Left cardiac atrium (tissue), 4 donors: ENCODE results near the gene ADAMTS10. TPM values are rescaled to one million over a fixed set of nuclear protein-coding genes. Genes with fewer than 3 reads are reported as not detected.
"Not testable (repeated sequence)": the region's sequence is repeated elsewhere in the genome, so short reads cannot be mapped to it uniquely, and the experiment has no call there.

Experiments used
- ATAC-seq, 2 donors: fragments of 200-7000 bp; cut with Tn5 transposase; one replicate each; pipeline ENCODE4 v1.9.1; 2020; ENCODE audit warnings: mild to moderate bottlenecking in 2 of 2, moderate library complexity in 2 of 2
- DNase-seq: peaks from one replicate; pipeline ENCODE4 v3.0.0-alpha.2; 2020
- intact Hi-C, 2 donors: fragments of 100-400 bp; cut with DNase I; formaldehyde crosslinking; loops; one replicate each; pipeline versions ENCODE4 v1.14.1 to v1.15.1; 2022 to 2023
- total RNA-seq, 2 donors: library from RNA; stranded (reverse); fragmentation: NEBNext Ultra II Directional; extraction: Animal tissue kit (Norgen Biotek cat#: 25700); gene quantifications; one replicate each; pipeline ENCODE4 v1.2.1, GENCODE V29; 2021
- donor health status: DM: no; HTN: yes; CAD: no.
- donor health status: DM: no; HTN: yes; CAD: no; lungs with severe emphysema.
- donor health status: DM: yes; HTN: yes; CAD: no.
- donor health status: Dilated cardiomyopathy.

The ADAMTS10 gene
- total RNA-seq, 2 donors from 2014 or later: 10.8 to 12.4 TPM

GRCh38 chr19:8630796-8631424, 20.4 kb upstream of the ADAMTS10 start:
- DNase-seq: no peak
- intact Hi-C loops: no loop called here

GRCh38 chr19:8629996-8630683, 19.6 kb upstream of the ADAMTS10 start, which contains the start of gene NFILZ:
Gene NFILZ (plus strand): TSS chr19:8630633. CDS start chr19:8676766, 46,133 bp downstream.
- intact Hi-C loops: no loop called here
- ATAC-seq: no peak

More at GRCh38 chr19:8630796-8631424, 20.4 kb upstream of the ADAMTS10 start:
- no peak for ATAC-seq

GRCh38 chr19:8629184-8629583, 18.7 kb upstream of the ADAMTS10 start:
- intact Hi-C loops: no loop called here
- DNase-seq (no peak), ATAC-seq (no peak)

More at GRCh38 chr19:8629996-8630683, 19.6 kb upstream of the ADAMTS10 start, which contains the start of gene NFILZ:
- DNase-seq: no peak

- intact Hi-C loops: no loop called here
- DNase-seq (no peak), ATAC-seq (no peak)
Observed at GRCh38 chr19:8626842-8627241, 16.3 kb upstream of the ADAMTS10 start.

- DNase-seq, intact Hi-C loops, ATAC-seq: not testable (repeated sequence)
Observed at GRCh38 chr19:8622886-8623285, 12.4 kb upstream of the ADAMTS10 start.

GRCh38 chr19:8618751-8619150, 8.2 kb upstream of the ADAMTS10 start:
- ATAC-seq (no peak), DNase-seq (no peak)
- intact Hi-C loops: no loop called here

GRCh38 chr19:8617984-8618383, 7.5 kb upstream of the ADAMTS10 start:
- DNase-seq (no peak), ATAC-seq (no peak)
- intact Hi-C loops: no loop called here

- DNase-seq, ATAC-seq, intact Hi-C loops: not testable (repeated sequence)
Observed at GRCh38 chr19:8617325-8617724, 6.8 kb upstream of the ADAMTS10 start.

GRCh38 chr19:8616861-8617260, 6.3 kb upstream of the ADAMTS10 start:
- intact Hi-C loops: no loop called here

GRCh38 chr19:8615813-8616596, 5.5 kb upstream of the ADAMTS10 start:
- DNase-seq: peak; percentile 69
- ATAC-seq: no peak
- intact Hi-C loops: no loop called here

More at GRCh38 chr19:8616861-8617260, 6.3 kb upstream of the ADAMTS10 start:
- no peak for DNase-seq
- no peak for ATAC-seq

GRCh38 chr19:8615024-8615423, 4.5 kb upstream of the ADAMTS10 start:
- intact Hi-C loops: no loop called here
- no peak for ATAC-seq
- no peak for DNase-seq

GRCh38 chr19:8614455-8614854, 3.9 kb upstream of the ADAMTS10 start:
- ATAC-seq: no peak
- no peak for DNase-seq
- intact Hi-C loops: no loop called here

- ATAC-seq: no peak
- no peak for DNase-seq
- intact Hi-C loops: no loop called here
Observed at GRCh38 chr19:8612807-8613171, 2.3 kb upstream of the ADAMTS10 start.

- ATAC-seq (peak; percentile 45 to 69), DNase-seq (peak; percentile 83)
- intact Hi-C loops: no loop called here
Observed at GRCh38 chr19:8611877-8612806, 1.6 kb upstream of the ADAMTS10 start.

GRCh38 chr19:8611391-8611876, 919 bp upstream of the ADAMTS10 start:
- DNase-seq: peak; percentile 41
- ATAC-seq: peak in 1 of 2 donors; percentile 1

GRCh38 chr19:8610936-8611300, 403 bp upstream of the ADAMTS10 start:
- DNase-seq (no peak), ATAC-seq (no peak)
- intact Hi-C loops: no loop called here

More at GRCh38 chr19:8611391-8611876, 919 bp upstream of the ADAMTS10 start:
- intact Hi-C loops: no loop called here

- ATAC-seq (peak; percentile 56 to 60), DNase-seq (peak; percentile 79)
- intact Hi-C loops: no loop called here
Observed at GRCh38 chr19:8609279-8610040, 1.1 kb downstream of the ADAMTS10 start.

- intact Hi-C loops: no loop called here
- ATAC-seq: no peak
Observed at GRCh38 chr19:8608941-8609278, 1.6 kb downstream of the ADAMTS10 start.

More at GRCh38 chr19:8608941-8609278, 1.6 kb downstream of the ADAMTS10 start:
- no peak for DNase-seq
